ENCODE results near the gene IPP.
"Not testable (repeated sequence)": the region's sequence is repeated elsewhere in the genome, so short reads cannot be mapped to it uniquely, and the experiment has no call there.

The IPP gene

DNA sequence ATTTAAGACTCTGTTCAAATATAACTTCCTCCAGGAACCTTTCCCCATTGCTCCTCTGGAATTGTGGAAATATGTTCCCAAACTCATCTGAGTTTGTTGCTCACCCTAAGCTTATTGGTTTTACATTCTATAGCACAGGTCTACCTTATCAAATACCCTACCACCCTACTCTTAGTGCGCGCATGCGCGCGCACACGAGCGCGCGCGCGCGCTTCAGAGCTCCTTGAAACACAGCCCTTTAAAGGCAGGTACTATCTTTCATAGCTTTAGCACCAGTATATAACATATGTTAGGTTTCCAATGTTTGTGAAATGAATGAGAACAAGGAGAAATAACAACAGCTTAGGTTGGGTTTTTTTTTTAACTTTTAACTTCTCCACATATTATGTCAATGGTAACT is 3.5 kb downstream of the IPP start:
- no peak overlapping the region for H3K4me3 ChIP-seq (replicated peaks; ENCODE audit: low read depth, low read length)
- TF ChIP-seq, protein P1, sequence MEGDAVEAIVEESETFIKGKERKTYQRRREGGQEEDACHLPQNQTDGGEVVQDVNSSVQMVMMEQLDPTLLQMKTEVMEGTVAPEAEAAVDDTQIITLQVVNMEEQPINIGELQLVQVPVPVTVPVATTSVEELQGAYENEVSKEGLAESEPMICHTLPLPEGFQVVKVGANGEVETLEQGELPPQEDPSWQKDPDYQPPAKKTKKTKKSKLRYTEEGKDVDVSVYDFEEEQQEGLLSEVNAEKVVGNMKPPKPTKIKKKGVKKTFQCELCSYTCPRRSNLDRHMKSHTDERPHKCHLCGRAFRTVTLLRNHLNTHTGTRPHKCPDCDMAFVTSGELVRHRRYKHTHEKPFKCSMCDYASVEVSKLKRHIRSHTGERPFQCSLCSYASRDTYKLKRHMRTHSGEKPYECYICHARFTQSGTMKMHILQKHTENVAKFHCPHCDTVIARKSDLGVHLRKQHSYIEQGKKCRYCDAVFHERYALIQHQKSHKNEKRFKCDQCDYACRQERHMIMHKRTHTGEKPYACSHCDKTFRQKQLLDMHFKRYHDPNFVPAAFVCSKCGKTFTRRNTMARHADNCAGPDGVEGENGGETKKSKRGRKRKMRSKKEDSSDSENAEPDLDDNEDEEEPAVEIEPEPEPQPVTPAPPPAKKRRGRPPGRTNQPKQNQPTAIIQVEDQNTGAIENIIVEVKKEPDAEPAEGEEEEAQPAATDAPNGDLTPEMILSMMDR (IDR thresholded peaks at IDR 0.05; ENCODE audit: low read depth, low read length, missing control alignments): no peak
- DNase-seq (ENCODE audit: extremely low read depth, low read depth): no peak

DNA sequence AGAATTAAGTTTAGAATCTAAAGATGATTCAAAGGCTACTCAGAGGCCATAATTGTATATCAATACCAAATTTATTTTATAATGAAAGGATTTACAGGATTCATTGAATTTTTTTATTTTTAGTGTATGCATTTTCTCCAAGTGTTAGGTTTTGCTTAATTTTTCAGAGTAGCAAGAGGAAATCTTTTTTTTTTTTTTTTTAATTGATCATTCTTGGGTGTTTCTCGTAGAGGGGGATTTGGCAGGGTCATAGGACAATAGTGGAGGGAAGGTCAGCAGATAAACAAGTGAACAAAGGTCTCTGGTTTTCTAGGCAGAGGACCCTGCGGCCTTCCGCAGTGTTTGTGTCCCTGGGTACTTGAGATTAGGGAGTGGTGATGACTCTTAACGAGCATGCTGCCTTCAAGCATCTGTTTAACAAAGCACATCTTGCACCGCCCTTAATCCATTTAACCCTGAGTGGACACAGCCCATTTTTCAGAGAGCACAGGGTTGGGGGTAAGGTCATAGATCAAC is 10.8 kb downstream of the IPP start:
- H3K4me3 ChIP-seq (replicated peaks; ENCODE audit: low read depth, low read length); DNase-seq (ENCODE audit: extremely low read depth, low read depth): not testable (repeated sequence)

DNA sequence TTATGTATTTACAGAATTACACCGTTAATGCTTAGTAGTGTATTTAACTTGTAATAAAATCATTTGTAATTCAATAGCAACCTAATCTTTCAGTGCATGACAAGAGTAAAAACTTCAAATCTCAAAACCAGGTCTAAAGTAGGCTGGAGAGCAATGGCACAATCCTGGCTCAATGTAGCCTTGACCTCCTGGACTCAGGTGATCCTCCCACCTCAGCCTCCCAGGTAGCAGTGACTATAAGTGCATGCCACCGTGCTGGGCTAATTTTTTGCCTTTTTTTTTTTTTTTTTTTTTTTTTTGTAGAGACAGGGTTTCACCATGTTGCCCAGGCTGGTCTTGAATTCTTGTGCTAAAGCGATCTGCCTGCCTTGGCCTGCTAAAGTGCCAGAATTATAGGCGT is 11.3 kb downstream of the IPP start:
- no peak overlapping the region for H3K4me3 ChIP-seq (replicated peaks; ENCODE audit: low read depth, low read length)
- TF ChIP-seq, protein P1 (IDR thresholded peaks at IDR 0.05; ENCODE audit: low read depth, low read length, missing control alignments): no peak
- no peak for DNase-seq (ENCODE audit: extremely low read depth, low read depth)

DNA sequence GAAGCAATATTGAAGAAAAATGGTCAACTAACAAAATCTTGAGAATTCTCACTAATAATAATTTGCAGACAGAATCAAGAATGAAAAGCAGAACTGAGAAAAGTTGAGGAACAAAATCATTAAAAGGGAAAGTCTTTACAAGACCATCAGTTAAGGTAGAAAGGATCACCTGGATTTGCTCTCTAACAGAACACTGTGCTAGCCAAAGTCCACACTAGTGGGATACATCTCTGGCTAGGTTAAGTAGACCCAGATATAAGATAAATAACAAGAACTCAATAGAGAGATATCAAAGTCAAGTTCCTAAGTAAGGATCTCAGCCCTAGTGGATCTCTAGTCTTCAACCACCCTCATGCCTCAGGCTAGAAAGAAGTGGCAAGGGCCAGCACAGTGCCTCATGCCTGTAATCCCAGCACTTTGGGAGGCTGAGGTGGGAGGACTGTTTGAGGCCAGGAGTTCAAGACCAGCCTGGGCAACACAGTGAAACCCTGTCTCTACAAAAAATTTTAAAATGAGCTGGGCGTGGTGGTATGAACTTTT is 19.6 kb downstream of the IPP start:
- DNase-seq (ENCODE audit: extremely low read depth, low read depth): no peak
- TF ChIP-seq, protein P1 (IDR thresholded peaks at IDR 0.05; ENCODE audit: low read depth, low read length, missing control alignments): no peak
- no peak overlapping the region for H3K4me3 ChIP-seq (replicated peaks; ENCODE audit: low read depth, low read length)

DNA sequence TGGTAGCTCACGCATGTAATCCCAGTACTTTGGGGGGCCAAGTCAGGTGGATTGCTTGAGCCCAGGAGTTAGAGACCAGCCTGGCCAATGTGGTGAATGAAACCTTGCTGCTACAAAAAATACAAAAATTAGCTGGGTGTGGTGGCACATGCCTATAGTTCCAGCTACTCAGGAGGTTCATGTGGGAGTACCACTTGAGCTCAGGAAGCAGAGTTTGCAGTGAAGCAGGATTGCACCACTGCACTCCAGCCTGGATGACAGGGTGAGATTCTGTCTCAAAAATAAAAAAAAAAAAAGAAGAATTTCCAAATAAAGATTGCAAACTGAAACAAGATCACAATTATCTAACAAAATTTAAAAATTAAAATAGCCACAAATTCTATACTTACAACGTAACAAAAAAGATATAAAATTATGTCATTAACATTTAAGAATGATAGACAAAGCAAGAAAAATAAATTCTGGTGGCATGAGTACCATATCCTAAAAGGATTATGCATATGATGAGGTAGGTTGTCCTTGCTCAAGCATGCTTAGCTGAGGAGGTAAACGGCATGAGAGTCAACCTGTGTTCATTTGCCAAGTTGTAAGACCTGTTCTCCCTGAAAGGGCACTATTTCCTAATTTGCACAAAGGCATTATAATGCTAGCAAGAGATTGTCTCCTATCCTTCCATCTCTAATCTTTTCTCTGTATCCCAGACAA is 20.2 kb downstream of the IPP start:
- H3K4me3 ChIP-seq (replicated peaks; ENCODE audit: low read depth, low read length): no peak overlapping the region
- TF ChIP-seq, protein P1 (IDR thresholded peaks at IDR 0.05; ENCODE audit: low read depth, low read length, missing control alignments): no peak
- DNase-seq (ENCODE audit: extremely low read depth, low read depth): no peak

DNA sequence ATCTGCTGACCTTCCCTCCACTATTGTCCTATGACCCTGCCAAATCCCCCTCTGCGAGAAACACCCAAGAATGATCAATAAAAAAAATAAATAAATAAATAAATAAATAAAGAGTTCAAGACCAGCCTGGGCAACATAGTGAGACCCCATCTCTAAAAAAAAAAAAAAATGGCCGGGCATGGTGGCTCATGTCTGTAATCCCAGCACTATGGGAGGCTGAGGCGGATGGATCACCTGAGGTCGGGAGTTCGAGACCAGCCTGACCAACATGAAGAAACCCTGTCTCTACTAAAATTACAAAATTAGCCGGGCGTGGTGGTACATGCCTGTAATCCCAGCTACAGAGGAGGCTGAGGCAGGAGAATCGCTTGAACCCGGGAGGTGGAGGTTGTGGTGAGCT is 24.4 kb downstream of the IPP start:
- H3K4me3 ChIP-seq (replicated peaks; ENCODE audit: low read depth, low read length); DNase-seq (ENCODE audit: extremely low read depth, low read depth): not testable (repeated sequence)

DNA sequence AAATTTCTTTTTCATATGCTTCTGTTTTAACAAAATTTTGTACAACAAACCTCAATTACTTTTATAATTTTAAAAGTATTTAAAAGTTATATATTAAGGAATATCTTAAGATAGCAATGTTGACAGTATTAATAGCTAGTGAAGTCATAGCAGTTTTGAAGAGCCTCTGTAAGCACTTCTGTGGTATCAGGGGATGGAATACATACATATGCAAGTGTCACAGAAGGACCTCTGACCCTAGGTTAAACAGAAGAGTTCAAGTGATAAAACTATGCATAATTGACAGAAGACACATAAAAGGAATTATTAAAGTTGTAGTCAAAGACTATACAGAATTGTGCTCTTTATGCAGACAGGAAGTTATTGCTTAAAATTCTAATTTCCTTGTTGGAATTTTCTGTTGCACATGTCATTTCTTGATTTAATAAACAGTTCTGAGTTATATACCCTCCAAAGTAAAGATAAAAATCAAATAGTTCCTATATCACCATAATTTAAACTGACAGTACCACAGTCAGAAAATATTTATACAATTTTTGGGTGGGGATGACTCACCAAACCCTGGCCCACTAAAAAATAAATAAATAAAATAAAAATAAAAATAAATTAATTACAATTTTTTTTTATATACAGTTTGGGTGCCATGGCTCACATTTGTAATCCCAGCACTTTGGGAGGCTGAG is 27.1 kb downstream of the IPP start:
- no peak overlapping the region for H3K4me3 ChIP-seq (replicated peaks; ENCODE audit: low read depth, low read length)
- TF ChIP-seq, protein P1 (IDR thresholded peaks at IDR 0.05; ENCODE audit: low read depth, low read length, missing control alignments): no peak
- no peak for DNase-seq (ENCODE audit: extremely low read depth, low read depth)

All from HFF-Myc (cell line).